KG1 (cell line): Measurements from ENCODE around the gene NEDD8.
A peak's percentile ranks its signal among the peaks of the same experiment; 100 is the strongest.

ENCODE experiments used
- DNase-seq: peaks from one replicate; lab custom pipeline; 2025; lab: John Stamatoyannopoulos, UW

Gene NEDD8

GRCh38 chr14:24232121-24232644 is at the start of gene NEDD8:
TSS of gene NEDD8 (minus strand) at chr14:24232367. CDS start at chr14:24232267, 100 bp downstream.
- peak; percentile 92 for DNase-seq

- no peak for DNase-seq
These were observed 49.5 kb upstream of the NEDD8 start for GRCh38 chr14:24281636-24282035.

GRCh38 chr14:24280797-24281460 is 48.8 kb upstream of the NEDD8 start:
- no peak for DNase-seq

GRCh38 chr14:24279301-24280186 is 47.4 kb upstream of the NEDD8 start:
- DNase-seq, result no peak

GRCh38 chr14:24278424-24278823 is 46.3 kb upstream of the NEDD8 start:
- DNase-seq, result no peak

- peak; percentile 29 for DNase-seq
These were observed 45.6 kb upstream of the NEDD8 start for GRCh38 chr14:24277606-24278321.

- DNase-seq, result no peak
These were observed 44.9 kb upstream of the NEDD8 start for GRCh38 chr14:24277071-24277470.

GRCh38 chr14:24274101-24274543 is 42.0 kb upstream of the NEDD8 start:
- DNase-seq, result no peak

- no peak for DNase-seq
These were observed 41.3 kb upstream of the NEDD8 start for GRCh38 chr14:24273422-24273998.

GRCh38 chr14:24272467-24272866 is 40.3 kb upstream of the NEDD8 start:
- DNase-seq, result no peak

- no peak for DNase-seq
These were observed 39.7 kb upstream of the NEDD8 start for GRCh38 chr14:24271834-24272263.

- DNase-seq, result peak; percentile 63
These were observed 39.1 kb upstream of the NEDD8 start, which contains the start of gene RABGGTA for GRCh38 chr14:24271134-24271833. TSS of gene RABGGTA (minus strand) at chr14:24271597. CDS start at chr14:24271115, 482 bp downstream.

GRCh38 chr14:24270537-24271133 is 38.5 kb upstream of the NEDD8 start:
- DNase-seq, result no peak

GRCh38 chr14:24269910-24270536 is 37.9 kb upstream of the NEDD8 start:
- no peak for DNase-seq

GRCh38 chr14:24269368-24269767 is 37.2 kb upstream of the NEDD8 start:
- no peak for DNase-seq

GRCh38 chr14:24268225-24268624 is 36.1 kb upstream of the NEDD8 start:
- DNase-seq, result no peak

GRCh38 chr14:24267516-24267915 is 35.3 kb upstream of the NEDD8 start:
- no peak for DNase-seq

- no peak for DNase-seq
These were observed 34.4 kb upstream of the NEDD8 start for GRCh38 chr14:24266344-24267244.

GRCh38 chr14:24264298-24264697 is 32.1 kb upstream of the NEDD8 start:
- no peak for DNase-seq
